ENCODE data around the gene FAM241B.

Gene FAM241B

DNA sequence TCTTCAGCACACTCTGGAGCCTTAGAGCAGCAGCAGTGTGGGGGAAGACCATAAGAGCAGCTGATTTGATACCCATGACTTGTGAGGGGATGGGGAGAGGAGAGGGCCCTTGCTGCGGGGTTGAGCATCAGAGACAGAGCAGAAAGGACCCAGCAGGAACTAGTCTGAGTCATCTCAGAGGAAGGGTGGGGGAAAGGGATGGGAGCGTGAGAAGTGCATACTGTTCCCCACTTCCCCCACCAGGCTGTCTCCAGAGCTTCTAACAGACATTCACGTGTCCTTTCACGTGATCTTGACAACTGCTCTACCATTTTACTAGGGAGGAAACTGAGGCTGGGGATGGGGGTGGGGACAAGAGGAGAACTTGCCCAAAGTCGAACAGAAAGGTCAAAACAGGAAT is 38.7 kb downstream of the FAM241B start:
- DNase-seq, result no peak

DNA sequence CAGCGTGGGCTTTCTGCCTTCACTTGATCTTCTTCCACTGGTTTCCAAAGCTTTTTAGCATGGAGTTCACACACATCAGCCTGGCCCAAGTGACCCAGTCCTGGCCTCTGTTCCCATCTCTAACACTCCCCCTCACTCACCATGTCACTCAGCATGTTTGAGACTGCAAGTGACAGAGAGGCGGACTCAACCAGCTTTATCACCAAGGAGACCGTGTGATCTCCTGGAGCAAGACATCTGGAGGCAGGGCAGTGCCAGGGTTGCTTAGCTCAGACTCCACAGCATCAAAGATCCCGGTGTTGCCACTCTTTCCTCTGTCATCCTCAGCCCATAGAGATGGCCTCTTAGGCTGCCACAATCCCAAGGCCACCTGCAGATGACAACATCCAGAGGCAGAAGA is 39.4 kb downstream of the FAM241B start:
- DNase-seq, result no peak

DNA sequence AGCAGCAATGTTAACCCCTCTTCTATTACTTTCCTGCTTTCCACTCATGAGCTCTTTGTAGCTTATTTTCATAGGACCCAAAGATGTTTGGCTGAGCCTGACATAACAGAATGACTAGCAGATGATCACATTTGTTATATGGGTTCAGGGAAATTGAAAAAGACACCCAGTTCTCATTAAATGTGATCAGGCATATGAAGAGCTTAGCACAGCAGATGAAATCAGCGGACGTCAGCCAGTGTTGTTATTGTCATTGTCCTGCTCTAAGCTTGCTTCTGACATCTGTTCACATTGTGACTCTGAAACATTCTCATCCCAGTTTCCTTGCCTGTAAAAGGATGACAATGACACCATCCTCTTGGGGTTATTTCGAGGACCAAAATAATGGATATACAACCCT is 43.5 kb downstream of the FAM241B start:
- DNase-seq, result no peak

DNA sequence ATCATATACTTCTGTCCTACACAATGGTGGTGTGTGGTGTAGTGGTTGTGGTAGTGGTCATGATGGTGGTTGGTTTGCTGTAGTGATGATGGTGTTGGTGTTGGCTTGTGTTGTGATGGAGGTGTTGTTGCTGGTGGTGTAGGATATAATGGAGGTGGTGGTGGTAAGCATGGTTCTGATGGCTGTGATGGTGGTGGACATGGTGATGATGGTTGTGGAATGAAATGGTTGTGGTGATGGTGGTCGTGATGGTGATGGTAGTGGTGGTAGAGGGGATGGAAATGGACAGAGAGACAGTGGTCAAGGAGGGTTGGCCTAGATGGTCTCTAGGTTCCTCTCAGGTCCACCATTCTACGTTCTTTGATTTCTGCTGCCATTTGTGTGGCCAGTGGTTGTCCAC is 44.7 kb downstream of the FAM241B start:
- no peak for DNase-seq

DNA sequence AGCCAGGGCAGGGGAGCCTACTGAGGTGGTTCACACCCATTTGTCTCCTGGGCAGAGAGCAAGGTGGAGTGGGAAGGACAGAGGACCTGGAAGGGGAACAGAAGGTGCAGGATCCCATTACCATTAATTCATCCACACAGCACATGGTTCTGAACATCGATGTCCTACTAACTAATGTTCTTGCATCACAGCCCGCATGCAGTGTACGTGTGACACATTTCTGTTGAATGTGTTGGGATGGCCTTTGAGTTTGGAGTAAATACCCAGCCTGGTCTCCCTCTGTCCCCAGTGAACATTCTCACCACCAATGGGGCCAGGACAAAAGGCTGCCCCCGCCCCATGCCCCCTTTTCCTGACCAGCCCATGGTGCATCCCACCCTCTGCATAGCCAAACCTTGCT is 46.3 kb downstream of the FAM241B start:
- DNase-seq, result no peak

DNA sequence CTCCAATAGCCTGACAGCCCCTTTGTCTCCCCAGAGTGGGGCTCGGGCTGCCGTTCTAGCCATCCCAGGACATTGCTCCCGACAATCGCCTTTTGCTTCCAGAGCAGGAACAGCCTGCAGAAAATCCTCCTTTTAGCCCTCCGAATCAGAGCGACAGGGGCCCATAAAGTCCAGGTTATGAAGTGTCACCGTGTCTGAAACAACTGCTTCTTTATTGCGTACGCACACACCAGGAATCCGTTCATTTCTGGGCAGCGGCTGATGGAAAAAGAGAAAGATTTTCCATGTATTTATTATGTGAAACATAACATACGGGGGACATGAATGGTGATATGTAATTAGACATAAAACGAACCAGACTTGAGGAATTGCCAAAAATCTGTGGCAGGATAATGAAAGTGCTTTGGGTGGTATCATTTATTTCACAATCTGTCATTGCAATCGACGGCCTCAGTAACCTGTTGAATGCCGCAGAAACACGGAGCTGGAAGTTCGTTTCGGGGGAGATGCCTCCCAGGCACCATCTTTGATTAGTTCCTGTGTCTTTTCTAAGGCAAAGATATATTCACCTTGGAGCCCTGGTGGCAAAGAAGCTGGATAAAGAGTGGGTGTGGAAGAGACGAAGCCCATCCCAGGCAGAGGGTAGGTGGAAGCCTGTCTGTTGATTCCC is 48.1 kb downstream of the FAM241B start:
- no peak for DNase-seq

DNA sequence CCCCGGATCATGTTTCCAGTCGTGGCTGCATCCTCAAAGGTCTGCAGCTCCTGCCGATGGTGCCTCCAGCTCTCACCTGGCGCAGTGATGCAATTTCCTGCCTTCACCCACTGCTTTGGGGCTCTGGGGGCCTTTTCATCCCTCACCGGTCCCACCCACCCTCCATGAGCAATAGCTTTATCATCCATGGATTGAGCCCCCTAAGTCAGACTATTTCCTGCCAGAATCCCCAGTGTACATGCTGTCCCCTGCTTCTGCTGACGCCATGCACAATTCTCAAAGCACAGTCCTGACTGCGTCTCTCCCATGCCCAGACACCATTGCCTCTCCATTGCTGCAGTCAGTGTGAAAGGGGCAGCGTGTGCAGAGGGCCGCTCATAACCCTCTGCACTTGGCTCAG is 49.7 kb downstream of the FAM241B start:
- no peak for DNase-seq

DNA sequence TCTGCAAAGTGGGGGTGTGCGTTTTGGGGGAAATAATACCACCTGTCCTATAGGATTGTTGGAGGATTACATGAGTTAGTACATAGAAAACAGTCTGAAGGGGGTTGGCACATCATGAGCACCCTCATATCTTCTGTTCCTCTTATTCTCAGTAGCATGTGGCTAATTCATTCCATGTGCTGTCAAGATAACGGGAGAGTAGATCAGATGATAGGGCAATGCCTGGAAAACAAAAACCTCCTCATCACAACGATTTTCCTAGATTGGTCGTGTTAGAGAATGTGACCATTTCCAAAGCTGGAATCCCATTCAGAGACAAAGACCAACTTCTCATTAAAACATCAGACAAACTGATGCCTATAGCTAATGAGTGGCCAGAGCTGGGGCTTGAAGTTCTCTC is 50.6 kb downstream of the FAM241B start:
- DNase-seq, result no peak

DNA sequence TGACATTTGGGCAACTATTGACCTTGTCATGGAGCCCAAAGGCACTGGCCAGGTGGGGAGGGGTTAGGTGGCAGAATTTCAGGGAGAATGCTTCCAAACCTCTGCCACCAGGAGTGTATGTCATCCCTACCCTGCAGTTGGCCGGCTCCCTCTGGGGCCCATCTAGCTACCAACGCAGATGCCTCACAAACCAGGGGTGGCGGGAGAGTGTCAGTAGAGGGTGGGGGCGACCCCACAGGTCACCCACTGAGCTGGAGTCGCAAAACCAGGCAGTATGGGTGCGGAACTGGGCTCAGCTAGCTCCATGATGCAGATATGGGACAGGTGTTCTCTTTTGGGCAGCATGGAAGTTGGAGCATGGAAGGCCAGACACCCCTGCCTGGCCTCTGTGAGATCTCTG is 51.4 kb downstream of the FAM241B start:
- DNase-seq, result no peak

DNA sequence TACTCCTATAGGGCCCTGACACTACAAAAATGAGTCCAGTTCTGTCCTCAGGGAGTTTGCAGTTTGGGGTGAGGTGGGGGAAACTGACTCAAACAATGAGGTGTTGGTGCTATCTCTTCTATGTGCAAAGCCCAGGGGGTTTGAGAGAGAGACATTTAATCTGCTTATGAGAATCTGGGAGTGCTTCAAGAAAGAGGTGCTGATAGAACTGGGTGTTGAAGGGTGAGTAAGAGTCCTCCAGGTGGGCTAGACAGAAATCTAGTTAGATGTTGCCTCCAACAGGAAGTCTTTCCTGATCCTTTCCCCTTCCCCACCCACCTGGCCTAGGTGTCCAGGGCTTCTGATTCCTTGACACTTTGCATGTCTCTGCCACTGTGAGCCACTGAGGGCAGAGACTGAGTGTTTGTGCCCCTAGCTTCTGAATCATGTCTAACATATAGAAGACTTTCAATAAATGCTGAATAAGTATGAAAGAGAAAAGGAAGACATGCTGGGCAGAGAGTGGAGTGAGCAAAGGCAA is 53.0 kb downstream of the FAM241B start:
- no peak for DNase-seq

All from NCI-H510A (cell line).